Adrenal gland (tissue), 12 donors: ENCODE results near the gene NUFIP1. TPM values are rescaled to one million over a fixed set of nuclear protein-coding genes. Genes with fewer than 3 reads are reported as not detected.

Source experiments
- DNase-seq, 7 donors: peaks; one replicate each; pipeline ENCODE4 v3.0.0-alpha.2; 2019 to 2020
- H3K27ac ChIP-seq, 5 donors: fragments of 200-600 bp; sonication (generic) in 4 of 5; 1 replicate in 3 of 5; 2 replicates in 2 of 5; pipeline versions ENCODE4 v1.5.1 to v1.8.0; 2016 to 2020; ENCODE audit warnings: mild to moderate bottlenecking in 1 of 5
- H3K27me3 ChIP-seq: fragments of 200-600 bp; 2 replicates; pipeline ENCODE4 v1.8.0; 2021
- H3K36me3 ChIP-seq, 2 donors: fragments of 200-600 bp; replicated peaks in 1 of 2; 1 replicate in 1 of 2; 2 replicates in 1 of 2; pipeline versions ENCODE4 v1.5.1 to v1.8.0; 2018 to 2022
- H3K4me1 ChIP-seq, 2 donors: fragments of 200-600 bp; replicated peaks in 1 of 2; 1 replicate in 1 of 2; 2 replicates in 1 of 2; pipeline versions ENCODE4 v1.5.1 to v1.8.0; 2018 to 2021
- H3K4me3 ChIP-seq, 4 donors: fragments of 200-600 bp; sonication (generic) in 3 of 4; one replicate each; pipeline ENCODE4 v1.5.1; 2016 to 2018
- H3K9me3 ChIP-seq, 3 donors: fragments of 200-600 bp; sonication (generic) in 1 of 3; replicated peaks in 1 of 3; 1 replicate in 2 of 3; 2 replicates in 1 of 3; pipeline versions ENCODE4 v1.5.1 to v1.8.0; 2016 to 2021
- CTCF ChIP-seq, 6 experiments: fragments of 450-650 bp in 4 of 6; fragments of 200-600 bp in 2 of 6; sonication (generic) in 1 of 6; IDR thresholded peaks; 1 replicate in 5 of 6; 2 replicates in 1 of 6; pipeline versions ENCODE4 v1.5.1 to v1.8.0; 2016 to 2021; ENCODE audit warnings: antibody characterized with exemption in 6 of 6, mild to moderate bottlenecking in 2 of 6, moderate library complexity in 1 of 6
- POLR2A ChIP-seq, 2 donors: fragments of 450-650 bp; IDR thresholded peaks; one replicate each; pipeline ENCODE4 v1.6.1; 2017; ENCODE audit warnings: antibody characterized with exemption in 2 of 2, mild to moderate bottlenecking in 2 of 2, moderate library complexity in 1 of 2
- WGBS, 4 donors: extraction: QIAGEN DNeasy Blood & Tissue Kit in 2 of 4; methylation state at CpG; one replicate each; pipeline versions ENCODE4 v1.1.5 to v1.1.7; 2013 to 2017; 5-methylcytosine and 5-hydroxymethylcytosine counted together
- intact Hi-C, 2 donors: fragments of 100-400 bp; cut with DNase I; formaldehyde crosslinking; loops; one replicate each; pipeline versions ENCODE4 v1.14.1 to v1.15.0; 2022 to 2023
- polyA plus RNA-seq, 3 donors: library from polyadenylated mRNA; stranded (reverse); fragments of 200-250 nt in 2 of 3; fragments of 350-450 nt in 1 of 3; fragmentation: Illumina TruSeq in 1 of 3; extraction: RNeasy Lipid Tissue Mini Kit (QIAGEN cat#74804) in 1 of 3; gene quantifications; one replicate each; pipeline ENCODE4 v1.2.3, GENCODE V29; 2013 to 2014
- total RNA-seq, 9 donors: library from RNA; depleted of rRNA in 4 of 9; stranded (reverse); fragments of >200 nt in 4 of 9; fragments of 120-200 nt in 1 of 9; fragmentation: NEBNext Ultra II Directional in 1 of 9; extraction: Animal tissue kit (Norgen Biotek cat#: 25700) in 1 of 9; gene quantifications; one replicate each; pipeline versions ENCODE4 v1.1.0 to v1.2.4, GENCODE V29; 2013 to 2023
- donor health status: healthy with polysubstance abuse.
- donor health status: Bipolar disorder and iron deficiency.
- donor health status: DM: yes; HTN: yes; CAD: no.
- donor health status: DM: no; HTN: no; CAD: no.
- donor health status: DM: no; HTN: no; CAD: no.
- donor health status: DM: yes; HTN: yes; CAD: no.

Gene NUFIP1
- total and polyA plus RNA-seq, 12 donors = 0.79 to 9.3 (median 4.1) TPM

- Histone ChIP-seq H3K36me3 (peaks cover 0 to 38% of the 10 kb centered on the region in 2 donors), H3K27me3 (no peaks in the 10 kb centered on the region), H3K4me3 (no peak overlapping the region), H3K9me3 (no peaks in the 10 kb centered on the region), H3K27ac (no peak overlapping the region), H3K4me1 (no peaks in the 10 kb centered on the region)
- intact Hi-C loops = no loop called here
- no peak for TF ChIP-seq POLR2A (IDR thresholded peaks at IDR 0.05)
- no peak for TF ChIP-seq CTCF (IDR thresholded peaks at IDR 0.05)
- DNase-seq = no peak
Observed at GRCh38 chr13:45003417-45003816, 14.1 kb upstream of the NUFIP1 start.

GRCh38 chr13:44989941-44990340 lies 670 bp upstream of the NUFIP1 start:
- Histone ChIP-seq H3K36me3 (no peaks in the 10 kb centered on the region), H3K4me1 (peaks cover 14 to 46% of the 10 kb centered on the region in 2 donors), H3K9me3 (no peaks in the 10 kb centered on the region), H3K27ac (peak overlapping the region in 4 of 5 donors; percentile 80 to 91 (median 82)), H3K4me3 (peak overlapping the region; percentile 36 to 86 (median 79)), H3K27me3 (no peaks in the 10 kb centered on the region)
- intact Hi-C loops = no loop called here
- WGBS, 4 donors = 6 to 9% (median 6%) methylated on average over 8 to 10 of the region's 10 CpGs
- TF ChIP-seq CTCF (IDR thresholded peaks at IDR 0.05) (no peak), POLR2A (IDR thresholded peaks at IDR 0.05) (no peak)
- no peak for DNase-seq

- H3K27ac ChIP-seq = no peak overlapping the region
- TF ChIP-seq POLR2A (IDR thresholded peaks at IDR 0.05) = no peak
- peak in 1 of 6 experiments; percentile 11 for TF ChIP-seq CTCF (IDR thresholded peaks at IDR 0.05)
- no peaks in the 10 kb centered on the region for H3K9me3 ChIP-seq
- H3K36me3 ChIP-seq = peaks cover 5 to 27% of the 10 kb centered on the region in 2 donors
- no peak overlapping the region for H3K4me3 ChIP-seq
- H3K4me1 ChIP-seq = no peaks in the 10 kb centered on the region
- no peak for DNase-seq
- intact Hi-C loops = loop anchor here in 1 of 2 donors (10.0 kb wide), 1 partner anchor 494 kb away; no protein-coding TSS in a partner anchor
- 96 to 100% (median 97%) methylated on average over 1 of the region's 1 CpG for WGBS, 4 donors
- no peaks in the 10 kb centered on the region for H3K27me3 ChIP-seq
Observed at GRCh38 chr13:44978328-44978727, 10.9 kb downstream of the NUFIP1 start.

GRCh38 chr13:44976949-44977583 lies 12.2 kb downstream of the NUFIP1 start:
- no peak for TF ChIP-seq CTCF (IDR thresholded peaks at IDR 0.05)
- no peak for TF ChIP-seq POLR2A (IDR thresholded peaks at IDR 0.05)
- intact Hi-C loops = loop anchor here in 1 of 2 donors (10.0 kb wide), 1 partner anchor 492 kb away; no protein-coding TSS in a partner anchor
- WGBS, 4 donors = 58 to 92% (median 62%) methylated on average over 1 of the region's 1 CpG
- Histone ChIP-seq H3K4me1 (no peaks in the 10 kb centered on the region), H3K4me3 (no peak overlapping the region), H3K27ac (no peak overlapping the region), H3K9me3 (no peaks in the 10 kb centered on the region), H3K36me3 (peaks cover 5 to 27% of the 10 kb centered on the region in 2 donors), H3K27me3 (no peaks in the 10 kb centered on the region)
- no peak for DNase-seq
